Esophagus muscularis mucosa (tissue), 3 donors: ENCODE results near the gene CCDC12.

ENCODE experiments used
- CTCF ChIP-seq, 3 experiments: fragments of 200-600 bp in 2 of 3; fragments of 450-650 bp in 1 of 3; sonication (generic) in 2 of 3; IDR thresholded peaks; one replicate each; pipeline ENCODE4 v1.5.1; 2017 to 2019; ENCODE audit warnings: antibody characterized with exemption in 3 of 3, mild to moderate bottlenecking in 2 of 3, moderate library complexity in 1 of 3
- EP300 ChIP-seq: sonication (generic); formaldehyde crosslinking; IDR thresholded peaks from one replicate; pipeline ENCODE4 v1.6.1; 2017; ENCODE audit warnings: antibody characterized with exemption

DNA sequence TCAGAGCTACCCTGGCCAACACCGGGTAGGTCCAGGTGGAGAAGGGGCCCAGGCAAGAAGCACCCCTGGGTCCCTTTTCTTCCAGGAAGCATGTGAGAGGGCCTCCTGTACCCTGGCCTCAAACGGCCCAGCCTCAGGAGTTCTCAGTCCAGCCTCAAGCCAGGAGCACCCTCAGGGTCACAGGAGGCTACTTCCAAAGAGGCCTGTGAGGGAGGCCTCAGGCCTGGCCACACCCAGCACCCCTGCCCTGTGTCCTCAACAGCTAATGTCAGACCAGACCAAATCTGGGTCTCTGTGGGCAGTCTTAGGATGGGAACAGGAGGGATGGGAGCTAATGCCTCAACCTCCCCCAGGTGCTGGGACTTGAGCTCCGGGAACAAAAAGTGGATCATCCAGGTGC, 75.5 kb downstream of the CCDC12 start:
- TF ChIP-seq CTCF (IDR thresholded peaks at IDR 0.05) (no peak), EP300 (no peak)
